ENCODE data around the gene ZNF664. TPM values are rescaled to one million over a fixed set of nuclear protein-coding genes. Genes with fewer than 3 reads are reported as not detected.

Gene ZNF664
- total and polyA plus RNA-seq, 2 of the 13 experiments (the other 11 are each of a cell fraction or from before 2014, with no cell fraction given), result 43.9 to 56.5 TPM

- in situ Hi-C loops (cut with HindIII; ENCODE audit: extremely low pct_ligation_motif_present, low pct_unique_long_range_greater_than_20kb), result no loop called here
- 0 out of 5 replicates have a peak, but pooled peaks cover 0 to 4% of the 10 kb centered on the region in 2 experiments for H3K36me3 ChIP-seq (replicated peaks in 1 of 2; ENCODE audit: control insufficient read depth in 1 of 2, insufficient read depth in 2 of 2, low read length in 2 of 2)
- ATAC-seq (no peak), FAIRE-seq (no peak), DNase-seq (ENCODE audit: low spot score) (no peak)
- POLR2A ChIA-PET, result interaction anchor here (1.4 to 1.5 kb wide), 2 partner anchors 10 to 14 kb away, joined by 4 read pairs; partner anchors contain the start of genes CCDC92 and ZNF664
- WGBS (ENCODE audit: low lambda C conversion rate), result 98% methylated on average over 5 of the region's 5 CpGs
- no peaks in the 10 kb centered on the region for H3K9me3 ChIP-seq (ENCODE audit: low read length)
- no peaks in the 10 kb centered on the region for H3K4me1 ChIP-seq (ENCODE audit: insufficient read depth, low read length)
- no peak overlapping the region for H3K4me3 ChIP-seq (replicated peaks in 1 of 3; ENCODE audit: insufficient read depth in 1 of 3, low read depth in 2 of 3, low read length in 3 of 3)
- no peak overlapping the region for H3K9ac ChIP-seq (ENCODE audit: insufficient read depth, low read depth, low read length)
- H3K27me3 ChIP-seq (ENCODE audit: control insufficient read depth in 1 of 2, insufficient read depth in 2 of 2, low read length in 2 of 2), result no peaks in the 10 kb centered on the region
- no peaks in the 10 kb centered on the region for H4K20me1 ChIP-seq (ENCODE audit: insufficient read depth, low read length)
- no peak for TF ChIP-seq ZNF879 (CRISPR knock-in tag; IDR thresholded peaks at IDR 0.05)
- TF ChIP-seq SP2 (CRISPR knock-in tag; IDR thresholded peaks at IDR 0.05), result no peak
- peaks cover 4% of the 10 kb centered on the region for H3K79me2 ChIP-seq (ENCODE audit: insufficient read depth, low read length)
- CTCF ChIA-PET (ENCODE audit: low intra/inter-chr PET ratio, low total read pairs), result no interaction called here
- no TSS peak for BruUV-seq (replicated peaks)
- no peak overlapping the region for H3K4me2 ChIP-seq (ENCODE audit: low read depth, low read length)
- no peak overlapping the region for H3K27ac ChIP-seq (ENCODE audit: extremely low read length, insufficient read depth, low read length)
- intact Hi-C loops (cut with micrococcal nuclease; ENCODE audit: unreplicated experiment), result no loop called here
- no peak overlapping the region for H2AFZ ChIP-seq (ENCODE audit: low read length)
Measured at GRCh38 chr12:123962513-123962912, 10.5 kb upstream of the ZNF664 start.

DNA sequence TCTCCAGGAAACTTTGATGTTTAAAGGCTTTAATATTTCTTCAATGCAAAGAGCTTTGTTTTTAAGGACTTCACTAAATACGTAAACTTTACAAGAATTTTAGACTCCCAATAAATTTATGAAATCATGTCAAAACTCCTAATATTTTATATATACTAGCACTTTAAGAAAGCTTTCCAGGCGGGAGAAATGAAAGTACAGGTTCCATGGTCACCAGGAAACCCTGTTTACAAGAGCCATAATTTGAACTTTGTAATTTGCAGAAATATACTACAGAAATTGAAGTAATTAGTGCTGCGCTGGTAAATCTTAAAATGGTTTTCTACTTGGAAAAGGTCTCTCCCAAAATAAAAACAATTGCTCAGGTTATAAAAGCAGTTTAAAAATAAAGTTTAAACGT, 9.2 kb upstream of the ZNF664 start:
- Histone ChIP-seq H3K4me2 (ENCODE audit: low read depth, low read length) (no peak overlapping the region), H3K9me3 (ENCODE audit: low read length) (no peaks in the 10 kb centered on the region), H3K79me2 (ENCODE audit: insufficient read depth, low read length) (peaks cover 6% of the 10 kb centered on the region), H3K9ac (ENCODE audit: insufficient read depth, low read depth, low read length) (no peak overlapping the region), H3K27me3 (ENCODE audit: control insufficient read depth in 1 of 2, insufficient read depth in 2 of 2, low read length in 2 of 2) (no peaks in the 10 kb centered on the region), H3K4me3 (replicated peaks in 1 of 3; ENCODE audit: insufficient read depth in 1 of 3, low read depth in 2 of 3, low read length in 3 of 3) (no peak overlapping the region), H3K27ac (ENCODE audit: extremely low read length, insufficient read depth, low read length) (no peak overlapping the region), H3K4me1 (ENCODE audit: insufficient read depth, low read length) (no peaks in the 10 kb centered on the region), H2AFZ (ENCODE audit: low read length) (no peak overlapping the region), H3K36me3 (replicated peaks in 1 of 2; ENCODE audit: control insufficient read depth in 1 of 2, insufficient read depth in 2 of 2, low read length in 2 of 2) (0 out of 5 replicates have a peak, but pooled peaks cover 0 to 4% of the 10 kb centered on the region in 2 experiments), H4K20me1 (ENCODE audit: insufficient read depth, low read length) (no peaks in the 10 kb centered on the region)
- CTCF ChIA-PET (ENCODE audit: low intra/inter-chr PET ratio, low total read pairs), result no interaction called here
- FAIRE-seq, result no peak
- POLR2A ChIA-PET, result no interaction called here
- BruUV-seq (replicated peaks), result no TSS peak
- in situ Hi-C loops (cut with HindIII; ENCODE audit: extremely low pct_ligation_motif_present, low pct_unique_long_range_greater_than_20kb), result no loop called here
- no peak for DNase-seq (ENCODE audit: low spot score)
- ATAC-seq, result no peak
- WGBS (ENCODE audit: low lambda C conversion rate), result 82% methylated on average over 4 of the region's 4 CpGs
- intact Hi-C loops (cut with micrococcal nuclease; ENCODE audit: unreplicated experiment), result no loop called here
- TF ChIP-seq RBAK (CRISPR knock-in tag; IDR thresholded peaks at IDR 0.05), result no peak
- no peak for TF ChIP-seq TCF7L2 (IDR thresholded peaks at IDR 0.05; ENCODE audit: low read depth, low read length)
- no peak for TF ChIP-seq FLYWCH1 (CRISPR knock-in tag; IDR thresholded peaks at IDR 0.05)
- TF ChIP-seq, protein P1, sequence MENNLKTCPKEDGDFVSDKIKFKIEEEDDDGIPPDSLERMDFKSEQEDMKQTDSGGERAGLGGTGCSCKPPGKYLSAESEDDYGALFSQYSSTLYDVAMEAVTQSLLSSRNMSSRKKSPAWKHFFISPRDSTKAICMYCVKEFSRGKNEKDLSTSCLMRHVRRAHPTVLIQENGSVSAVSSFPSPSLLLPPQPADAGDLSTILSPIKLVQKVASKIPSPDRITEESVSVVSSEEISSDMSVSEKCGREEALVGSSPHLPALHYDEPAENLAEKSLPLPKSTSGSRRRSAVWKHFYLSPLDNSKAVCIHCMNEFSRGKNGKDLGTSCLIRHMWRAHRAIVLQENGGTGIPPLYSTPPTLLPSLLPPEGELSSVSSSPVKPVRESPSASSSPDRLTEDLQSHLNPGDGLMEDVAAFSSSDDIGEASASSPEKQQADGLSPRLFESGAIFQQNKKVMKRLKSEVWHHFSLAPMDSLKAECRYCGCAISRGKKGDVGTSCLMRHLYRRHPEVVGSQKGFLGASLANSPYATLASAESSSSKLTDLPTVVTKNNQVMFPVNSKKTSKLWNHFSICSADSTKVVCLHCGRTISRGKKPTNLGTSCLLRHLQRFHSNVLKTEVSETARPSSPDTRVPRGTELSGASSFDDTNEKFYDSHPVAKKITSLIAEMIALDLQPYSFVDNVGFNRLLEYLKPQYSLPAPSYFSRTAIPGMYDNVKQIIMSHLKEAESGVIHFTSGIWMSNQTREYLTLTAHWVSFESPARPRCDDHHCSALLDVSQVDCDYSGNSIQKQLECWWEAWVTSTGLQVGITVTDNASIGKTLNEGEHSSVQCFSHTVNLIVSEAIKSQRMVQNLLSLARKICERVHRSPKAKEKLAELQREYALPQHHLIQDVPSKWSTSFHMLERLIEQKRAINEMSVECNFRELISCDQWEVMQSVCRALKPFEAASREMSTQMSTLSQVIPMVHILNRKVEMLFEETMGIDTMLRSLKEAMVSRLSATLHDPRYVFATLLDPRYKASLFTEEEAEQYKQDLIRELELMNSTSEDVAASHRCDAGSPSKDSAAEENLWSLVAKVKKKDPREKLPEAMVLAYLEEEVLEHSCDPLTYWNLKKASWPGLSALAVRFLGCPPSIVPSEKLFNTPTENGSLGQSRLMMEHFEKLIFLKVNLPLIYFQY (CRISPR knock-in tag; IDR thresholded peaks at IDR 0.05; ENCODE audit: borderline replicate concordance), result no peak
- TF ChIP-seq, protein P2, sequence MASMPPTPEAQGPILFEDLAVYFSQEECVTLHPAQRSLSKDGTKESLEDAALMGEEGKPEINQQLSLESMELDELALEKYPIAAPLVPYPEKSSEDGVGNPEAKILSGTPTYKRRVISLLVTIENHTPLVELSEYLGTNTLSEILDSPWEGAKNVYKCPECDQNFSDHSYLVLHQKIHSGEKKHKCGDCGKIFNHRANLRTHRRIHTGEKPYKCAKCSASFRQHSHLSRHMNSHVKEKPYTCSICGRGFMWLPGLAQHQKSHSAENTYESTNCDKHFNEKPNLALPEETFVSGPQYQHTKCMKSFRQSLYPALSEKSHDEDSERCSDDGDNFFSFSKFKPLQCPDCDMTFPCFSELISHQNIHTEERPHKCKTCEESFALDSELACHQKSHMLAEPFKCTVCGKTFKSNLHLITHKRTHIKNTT (CRISPR knock-in tag; IDR thresholded peaks at IDR 0.05), result no peak
- TF ChIP-seq ARID3A (IDR thresholded peaks at IDR 0.05; ENCODE audit: low read depth, low read length), result no peak
- TF ChIP-seq, protein P3, sequence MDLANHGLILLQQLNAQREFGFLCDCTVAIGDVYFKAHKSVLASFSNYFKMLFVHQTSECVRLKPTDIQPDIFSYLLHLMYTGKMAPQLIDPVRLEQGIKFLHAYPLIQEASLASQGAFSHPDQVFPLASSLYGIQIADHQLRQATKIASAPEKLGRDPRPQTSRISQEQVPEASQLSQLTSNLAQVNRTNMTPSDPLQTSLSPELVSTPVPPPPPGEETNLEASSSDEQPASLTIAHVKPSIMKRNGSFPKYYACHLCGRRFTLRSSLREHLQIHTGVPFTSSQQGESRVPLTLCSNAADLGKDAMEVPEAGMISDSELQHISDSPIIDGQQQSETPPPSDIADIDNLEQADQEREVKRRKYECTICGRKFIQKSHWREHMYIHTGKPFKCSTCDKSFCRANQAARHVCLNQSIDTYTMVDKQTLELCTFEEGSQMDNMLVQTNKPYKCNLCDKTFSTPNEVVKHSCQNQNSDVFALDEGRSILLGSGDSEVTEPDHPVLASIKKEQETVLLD (CRISPR knock-in tag; IDR thresholded peaks at IDR 0.05; ENCODE audit: low read depth), result no peak
- TF ChIP-seq ZNF441 (CRISPR knock-in tag; IDR thresholded peaks at IDR 0.05; ENCODE audit: borderline replicate concordance), result no peak
- TF ChIP-seq TARDBP (CRISPR knock-in tag; IDR thresholded peaks at IDR 0.05), result no peak
